Heart left ventricle (tissue), 16 donors: ENCODE results near the gene OSBPL10. TPM values are rescaled to one million over a fixed set of nuclear protein-coding genes. Genes with fewer than 3 reads are reported as not detected.

Experiments
- ATAC-seq, 4 donors: fragments of 200-7000 bp; cut with Tn5 transposase; one replicate each; pipeline ENCODE4 v1.9.1; 2020 to 2022; ENCODE audit warnings: moderate library complexity in 4 of 4, mild to moderate bottlenecking in 3 of 4, moderate number of reproducible peaks in 1 of 4
- DNase-seq, 5 donors: peaks; one replicate each; pipeline ENCODE4 v3.0.0-alpha.2; 2020
- H3K27ac ChIP-seq, 12 donors: fragments of 200-600 bp; sonication (generic) in 4 of 12; one replicate each; pipeline versions ENCODE4 v1.5.0 to v1.8.0; 2016 to 2022; ENCODE audit warnings: mild to moderate bottlenecking in 2 of 12
- H3K27me3 ChIP-seq, 9 donors: fragments of 200-600 bp; sonication (generic) in 2 of 9; one replicate each; pipeline versions ENCODE4 v1.5.1 to v1.8.0; 2016 to 2022; ENCODE audit warnings: mild to moderate bottlenecking in 3 of 9
- H3K36me3 ChIP-seq, 9 donors: fragments of 200-600 bp; sonication (generic) in 2 of 9; one replicate each; pipeline versions ENCODE4 v1.5.0 to v1.8.0; 2018 to 2022; ENCODE audit warnings: mild to moderate bottlenecking in 2 of 9
- H3K4me1 ChIP-seq, 12 donors: fragments of 200-600 bp; sonication (generic) in 4 of 12; one replicate each; pipeline versions ENCODE4 v1.5.0 to v1.8.0; 2016 to 2022; ENCODE audit warnings: mild to moderate bottlenecking in 3 of 12
- H3K4me3 ChIP-seq, 12 donors: fragments of 200-600 bp; sonication (generic) in 4 of 12; one replicate each; pipeline versions ENCODE4 v1.5.0 to v1.8.0; 2017 to 2022; ENCODE audit warnings: mild to moderate bottlenecking in 9 of 12, moderate library complexity in 4 of 12
- H3K9me3 ChIP-seq, 12 donors: fragments of 200-600 bp; sonication (generic) in 4 of 12; one replicate each; pipeline versions ENCODE4 v1.5.0 to v1.8.0; 2016 to 2022; ENCODE audit warnings: mild to moderate bottlenecking in 1 of 12
- CTCF ChIP-seq, 12 donors: fragments of 200-600 bp; sonication (generic) in 4 of 12; IDR thresholded peaks; one replicate each; pipeline versions ENCODE4 v1.5.0 to v1.8.0; 2018 to 2022; ENCODE audit warnings: antibody characterized with exemption in 12 of 12, mild to moderate bottlenecking in 5 of 12
- POLR2A ChIP-seq, 2 donors: fragments of 450-650 bp; IDR thresholded peaks; one replicate each; pipeline ENCODE4 v1.6.1; 2017; ENCODE audit warnings: antibody characterized with exemption in 2 of 2, mild to moderate bottlenecking in 2 of 2, moderate library complexity in 2 of 2
- WGBS, 4 donors: extraction: QIAGEN DNeasy Blood & Tissue Kit in 2 of 4; methylation state at CpG; one replicate each; pipeline versions ENCODE4 v1.1.5 to v1.1.7; 2013 to 2018; 5-methylcytosine and 5-hydroxymethylcytosine counted together
- intact Hi-C, 10 donors: fragments of 100-400 bp; cut with DNase I; formaldehyde crosslinking; loops; one replicate each; pipeline versions ENCODE4 v1.11.1 to v1.14.2; 2022
- polyA plus RNA-seq, 2 donors: library from polyadenylated mRNA; stranded (reverse); fragments of 200-250 nt; gene quantifications; one replicate each; pipeline ENCODE4 v1.2.3, GENCODE V29; 2013
- total RNA-seq, 9 donors: library from RNA; depleted of rRNA in 2 of 9; stranded (reverse); fragments of >200 nt in 2 of 9; fragmentation: NEBNext Ultra II Directional in 3 of 9; extraction: Animal tissue kit (Norgen Biotek cat#: 25700) in 3 of 9; gene quantifications; one replicate each; pipeline versions ENCODE4 v1.1.0 to v1.2.4, GENCODE V29; 2016 to 2023
- donor health status: ischemic (EF 13 %, LVEDD 7.1; RV severe dilation, severe dysfunction).
- donor health status: healthy with polysubstance abuse.
- donor health status: DM: no; HTN: yes; CAD: no.
- donor health status: DM: no; HTN: no; CAD: no.
- donor health status: ischemic (EF 25% LVEDD 6.9; RV normal size, moderate dysfunction).
- donor health status: ischemic (EF 25% LVEDD 5.7; RV mildly dilated, moderate dysfunction).
- donor health status: healthy.
- donor health status: DM: yes; HTN: yes; CAD: no.
- donor health status: ischemic (EF 35%, LVEDD 5.7; RV mildly dilated, moderate dysfunction).
- donor health status: nonischemic (EF 11% LVEDD 7.7; RV severe dilation, severe dysfunction).
- donor health status: DM: yes; HTN: yes; CAD: no.
- donor health status: PGD.
- donor health status: ischemic (EF 29% LVEDD 5.4; RV normal size, mild dysfunction).
- donor health status: nonischemic (EF 23%, LVEDD 6.1; RV moderate dilation, normal function).

Gene OSBPL10
- total and polyA plus RNA-seq, 11 donors = 1.3 to 12.7 (median 3.9) TPM

- H3K27me3 ChIP-seq = no peaks in the 10 kb centered on the region
- WGBS, 4 donors = 87 to 93% (median 90%) methylated on average over 2 of the region's 2 CpGs
- H3K9me3 ChIP-seq = no peaks in the 10 kb centered on the region
- ATAC-seq (no peak), DNase-seq (no peak)
- no peak overlapping the region for H3K27ac ChIP-seq
- peaks cover 0 to 12% (median 0%) of the 10 kb centered on the region in 12 donors for H3K4me1 ChIP-seq
- no peak overlapping the region for H3K4me3 ChIP-seq
- intact Hi-C loops = no loop called here
- no peaks in the 10 kb centered on the region for H3K36me3 ChIP-seq
- TF ChIP-seq CTCF (IDR thresholded peaks at IDR 0.05) = no peak
- no peak for TF ChIP-seq POLR2A (IDR thresholded peaks at IDR 0.05)
Observed at GRCh38 chr3:31839144-31839917, 141.7 kb downstream of the OSBPL10 start.

- no peak for DNase-seq
- Histone ChIP-seq H3K4me1 (peaks cover 0 to 12% (median 0%) of the 10 kb centered on the region in 12 donors), H3K9me3 (no peaks in the 10 kb centered on the region), H3K27ac (no peak overlapping the region), H3K27me3 (no peaks in the 10 kb centered on the region), H3K36me3 (no peaks in the 10 kb centered on the region), H3K4me3 (no peak overlapping the region)
- intact Hi-C loops = no loop called here
- TF ChIP-seq CTCF (IDR thresholded peaks at IDR 0.05) = no peak
- no peak for TF ChIP-seq POLR2A (IDR thresholded peaks at IDR 0.05)
- no peak for ATAC-seq
- 83 to 88% (median 86%) methylated on average over 6 of the region's 6 CpGs for WGBS, 4 donors
Observed at GRCh38 chr3:31836131-31837075, 144.7 kb downstream of the OSBPL10 start.

- ATAC-seq = no peak
- 62 to 81% (median 71%) methylated on average over 6 of the region's 6 CpGs for WGBS, 4 donors
Observed at GRCh38 chr3:31833391-31834190, 147.5 kb downstream of the OSBPL10 start.

More at GRCh38 chr3:31833391-31834190, 147.5 kb downstream of the OSBPL10 start:
- Histone ChIP-seq H3K9me3 (no peaks in the 10 kb centered on the region), H3K4me1 (peaks cover 0 to 12% (median 0%) of the 10 kb centered on the region in 12 donors), H3K27me3 (no peaks in the 10 kb centered on the region), H3K4me3 (no peak overlapping the region), H3K27ac (no peak overlapping the region), H3K36me3 (no peaks in the 10 kb centered on the region)
- TF ChIP-seq CTCF (IDR thresholded peaks at IDR 0.05) = no peak
- TF ChIP-seq POLR2A (IDR thresholded peaks at IDR 0.05) = no peak
- intact Hi-C loops = no loop called here
- DNase-seq = no peak
